Transverse colon (tissue), 3 donors: ENCODE data around the gene TTC39A.

ENCODE experiments used
- CTCF ChIP-seq, 5 experiments: fragments of 200-600 bp in 3 of 5; fragments of 450-650 bp in 2 of 5; sonication (generic) in 3 of 5; IDR thresholded peaks; 1 replicate in 2 of 5; 2 replicates in 3 of 5; pipeline ENCODE4 v1.5.1; 2016 to 2017; ENCODE audit warnings: antibody characterized with exemption in 5 of 5, inconsistent platforms in 3 of 5, mild to moderate bottlenecking in 2 of 5, moderate library complexity in 1 of 5
- POLR2A ChIP-seq: fragments of 450-650 bp; IDR thresholded peaks from one replicate; pipeline ENCODE4 v1.6.1; 2016; ENCODE audit warnings: antibody characterized with exemption, mild to moderate bottlenecking, moderate library complexity

GRCh38 chr1:51313961-51314777, 16.2 kb downstream of the TTC39A start:
- TF ChIP-seq POLR2A (no peak), CTCF (IDR thresholded peaks at IDR 0.05) (no peak)
